GM12891 (cell line): ENCODE results near the gene SLC6A13. TPM values are rescaled to one million over a fixed set of nuclear protein-coding genes. Genes with fewer than 3 reads are reported as not detected.
A peak's percentile ranks its signal among the peaks of the same experiment; 100 is the strongest.
"Not testable (repeated sequence)": the region's sequence is repeated elsewhere in the genome, so short reads cannot be mapped to it uniquely, and the experiment has no call there.

ENCODE experiments used
- DNase-seq: peaks from one replicate; pipeline ENCODE4 v3.0.0; 2011; ENCODE audit warnings: low spot score; ENCODE audit not compliant: insufficient read length
- FAIRE-seq: peaks from 2 replicates; lab custom pipeline; 2011; peaks lifted over from hg19 to GRCh38; lab: Jason Lieb, UNC
- PAX5 ChIP-seq: IDR thresholded peaks from 2 replicates; pipeline ENCODE4 v1.6.1; 2011; ENCODE audit warnings: low read length, moderate library complexity, mild to moderate bottlenecking; ENCODE audit not compliant: insufficient read depth, severe bottlenecking
- POLR2A ChIP-seq: IDR thresholded peaks from 2 replicates; pipeline ENCODE4 v1.6.1; 2011; ENCODE audit warnings: low read depth, low read length, control low read depth
- POLR2AphosphoS5 ChIP-seq: IDR thresholded peaks from 2 replicates; pipeline ENCODE4 v1.6.1; 2011; ENCODE audit warnings: low read depth, low read length, control low read depth
- POU2F2 ChIP-seq: IDR thresholded peaks from 2 replicates; pipeline ENCODE4 v1.6.1; 2011; ENCODE audit warnings: low read depth, mild to moderate bottlenecking, control low read depth, low read length, moderate library complexity
- SPI1 ChIP-seq: IDR thresholded peaks from 2 replicates; pipeline ENCODE4 v1.6.1; 2011; ENCODE audit warnings: low read depth, low read length, control low read depth
- TAF1 ChIP-seq: IDR thresholded peaks from 2 replicates; pipeline ENCODE4 v1.6.1; 2011; ENCODE audit warnings: low read depth, low read length, control low read depth
- polyA plus RNA-seq: library from polyadenylated mRNA; unstranded; fragments of >200 nt; gene quantifications from one replicate; pipeline ENCODE4 v1.2.1, GENCODE V29; 2012; ENCODE audit warnings: low read depth, missing spikeins, inconsistent platforms; ENCODE audit not compliant: missing spikeins

SLC6A13 gene
- 1.2 TPM for polyA plus RNA-seq

DNA sequence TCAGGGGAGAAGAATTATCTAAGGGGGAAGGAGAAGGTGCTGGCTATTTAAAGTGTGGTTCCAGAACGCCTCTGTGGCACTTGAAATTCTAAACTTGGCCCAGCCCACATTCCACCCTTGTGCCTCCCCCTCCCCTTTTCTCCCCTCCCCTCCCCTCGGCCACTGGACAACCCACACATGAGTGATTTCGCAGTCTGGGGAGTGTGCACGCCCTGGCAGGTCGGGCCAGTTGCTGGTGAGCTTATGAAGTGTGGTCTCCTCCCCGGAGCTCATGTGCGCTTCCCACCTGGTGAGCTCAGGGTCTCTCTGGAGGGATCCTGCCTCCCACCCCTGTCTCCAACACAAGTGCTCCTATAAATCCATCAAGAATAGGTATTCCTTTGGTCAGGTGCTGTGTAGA, at the start of gene SLC6A13:
TSS of gene SLC6A13 (minus strand) at position 20 of the 400 bp plus-strand sequence. CDS start 2,784 bp downstream, outside the sequence.
- no peak for TF ChIP-seq TAF1
- no peak for TF ChIP-seq SPI1
- TF ChIP-seq POLR2AphosphoS5, result no peak
- TF ChIP-seq PAX5, result no peak
- no peak for TF ChIP-seq POLR2A
- no peak for TF ChIP-seq POU2F2
- FAIRE-seq (no peak), DNase-seq (no peak)

DNA sequence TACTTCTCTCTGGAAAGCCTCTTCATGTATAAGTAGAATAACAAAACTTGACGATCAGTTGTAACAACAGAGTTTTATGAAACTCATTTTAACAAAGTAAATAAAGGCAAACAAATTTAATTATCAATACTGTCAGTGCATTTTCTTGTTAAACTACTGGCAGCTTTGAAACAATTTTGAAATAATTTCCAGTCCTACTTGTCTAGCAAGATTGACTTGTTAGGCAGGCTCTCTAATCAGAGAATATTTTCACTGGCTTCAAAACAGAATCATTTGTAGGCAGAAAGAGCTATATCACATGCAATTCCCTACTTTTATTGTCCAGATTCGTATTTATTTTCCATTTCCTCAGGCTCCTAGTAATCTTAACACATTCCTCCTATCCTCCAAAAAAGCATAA, 45.9 kb upstream of the SLC6A13 start:
- DNase-seq (no peak), FAIRE-seq (no peak)
- no peak for TF ChIP-seq POLR2AphosphoS5
- no peak for TF ChIP-seq PAX5
- TF ChIP-seq POLR2A, result no peak
- TF ChIP-seq SPI1, result no peak
- no peak for TF ChIP-seq TAF1
- no peak for TF ChIP-seq POU2F2

GRCh38 chr12:307406-307805, 44.8 kb upstream of the SLC6A13 start:
- no peak for FAIRE-seq
- no peak for DNase-seq
- TF ChIP-seq TAF1, result no peak
- no peak for TF ChIP-seq POU2F2

DNA sequence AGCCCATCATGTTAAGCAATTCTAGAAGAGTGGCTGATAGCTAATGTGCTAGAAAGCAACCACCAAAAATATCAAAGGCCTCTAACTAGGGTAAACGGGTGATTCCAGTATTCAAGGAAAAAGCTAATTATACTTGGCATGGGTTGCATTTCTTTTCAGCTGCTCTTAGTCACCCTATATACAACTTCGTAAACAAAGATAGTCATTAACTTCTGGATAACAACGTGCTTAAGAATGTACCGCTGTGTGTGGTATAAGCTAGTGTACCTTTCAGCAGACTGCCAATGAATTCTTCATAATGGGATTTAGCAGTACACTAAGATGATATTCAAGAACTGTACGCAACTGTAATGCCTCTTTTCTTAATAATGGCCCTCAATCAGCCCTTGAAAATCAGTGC, 42.2 kb upstream of the SLC6A13 start:
- TF ChIP-seq PAX5 (no peak), POU2F2 (no peak), TAF1 (no peak), SPI1 (no peak), POLR2A (no peak), POLR2AphosphoS5 (no peak)
- peak; percentile 65 for FAIRE-seq
- DNase-seq, result no peak

DNA sequence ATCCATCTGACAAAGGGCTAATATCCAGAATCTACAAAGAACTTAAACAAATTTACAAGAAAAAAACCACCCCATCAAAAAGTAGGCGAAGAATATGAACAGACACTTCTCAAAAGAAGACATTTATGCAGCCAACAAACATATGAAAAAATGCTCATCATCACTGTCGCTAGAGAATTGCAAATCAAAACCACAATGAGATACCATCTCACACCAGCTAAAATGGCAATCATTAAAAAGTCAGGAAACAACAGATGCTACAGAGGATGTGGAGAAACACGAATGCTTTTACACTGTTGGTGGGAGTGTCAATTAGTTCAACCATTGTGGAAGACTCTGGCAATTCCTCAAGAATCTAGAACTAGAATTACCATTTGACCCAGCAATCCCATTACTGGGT, 40.1 kb upstream of the SLC6A13 start:
- FAIRE-seq, DNase-seq: not testable (repeated sequence)

DNA sequence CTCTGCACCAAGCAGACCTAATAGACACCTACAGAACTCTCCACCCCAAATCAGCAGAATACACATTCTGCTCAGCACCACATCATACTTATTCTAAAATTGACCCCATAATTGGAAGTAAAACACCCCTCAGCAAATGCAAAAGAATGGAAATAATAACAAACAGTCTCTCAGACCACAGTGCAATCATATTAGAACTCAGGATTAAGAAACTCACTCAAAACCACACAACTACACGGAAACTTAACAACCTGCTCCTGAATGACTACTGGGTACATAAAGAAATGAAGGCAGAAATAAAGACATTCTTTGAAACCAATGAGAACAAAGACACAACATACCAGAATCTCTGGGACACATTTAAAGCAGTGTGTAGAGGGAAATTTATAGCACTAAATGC, 37.5 kb upstream of the SLC6A13 start:
- FAIRE-seq, DNase-seq: not testable (repeated sequence)

GRCh38 chr12:299511-299910, 36.9 kb upstream of the SLC6A13 start:
- FAIRE-seq, DNase-seq: not testable (repeated sequence)

DNA sequence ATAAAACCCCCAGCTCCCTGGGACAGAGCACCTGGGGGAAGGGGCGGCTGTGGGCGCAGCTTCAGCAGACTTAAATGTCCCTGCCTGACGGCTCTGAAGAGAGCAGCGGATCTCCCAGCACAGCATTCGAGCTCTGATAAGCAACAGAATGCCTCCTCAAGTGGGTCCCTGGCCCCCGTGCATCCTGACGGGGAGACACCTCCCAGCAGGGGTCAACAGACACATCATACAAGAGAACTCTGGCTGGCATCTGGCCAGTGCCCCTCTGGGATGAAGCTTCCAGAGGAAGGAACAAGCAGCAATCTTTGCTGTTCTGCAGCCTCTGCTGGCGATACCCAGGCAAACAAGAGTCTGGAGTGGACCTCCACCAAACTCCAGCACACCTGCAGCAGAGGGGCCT, 35.4 kb upstream of the SLC6A13 start:
- not testable (repeated sequence) for DNase-seq, FAIRE-seq

GRCh38 chr12:295132-295531, 32.5 kb upstream of the SLC6A13 start:
- TF ChIP-seq SPI1 (no peak), POLR2AphosphoS5 (no peak), TAF1 (no peak), POLR2A (no peak), PAX5 (no peak), POU2F2 (no peak)
- DNase-seq, result no peak
- FAIRE-seq, result no peak

DNA sequence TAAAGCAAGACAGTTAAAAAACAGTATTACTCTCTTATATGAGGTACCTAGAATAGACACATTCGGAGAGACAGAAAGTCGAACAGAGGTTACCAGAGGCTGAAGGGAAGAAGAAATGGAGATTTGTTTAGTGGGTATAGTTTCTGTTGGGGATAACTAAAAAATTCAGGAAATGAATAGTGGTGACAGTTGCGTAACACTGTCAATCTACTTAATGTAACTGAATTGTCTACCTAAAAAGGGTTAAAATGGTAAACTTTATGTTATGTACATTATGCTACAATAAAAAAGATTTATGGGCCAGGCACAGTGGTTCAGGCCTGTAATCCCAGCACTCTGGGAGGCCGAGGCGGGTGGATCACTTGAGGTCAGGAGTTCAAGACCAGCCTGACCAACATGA, 30.6 kb upstream of the SLC6A13 start:
- DNase-seq (no peak), FAIRE-seq (no peak)
- TF ChIP-seq TAF1, result no peak
- TF ChIP-seq PAX5, result no peak
- TF ChIP-seq POU2F2, result no peak
- no peak for TF ChIP-seq POLR2A
- TF ChIP-seq POLR2AphosphoS5, result no peak
- no peak for TF ChIP-seq SPI1

GRCh38 chr12:292186-292585, 29.6 kb upstream of the SLC6A13 start:
- TF ChIP-seq SPI1 (no peak), TAF1 (no peak), PAX5 (no peak), POLR2AphosphoS5 (no peak), POLR2A (no peak), POU2F2 (no peak)
- FAIRE-seq (no peak), DNase-seq (no peak)
